ENCODE results near the gene RNF8. TPM values are rescaled to one million over a fixed set of nuclear protein-coding genes. Genes with fewer than 3 reads are reported as not detected.

The RNF8 gene
- total RNA-seq, 2 experiments from 2014 or later: 4.9 to 5.9 TPM

DNA sequence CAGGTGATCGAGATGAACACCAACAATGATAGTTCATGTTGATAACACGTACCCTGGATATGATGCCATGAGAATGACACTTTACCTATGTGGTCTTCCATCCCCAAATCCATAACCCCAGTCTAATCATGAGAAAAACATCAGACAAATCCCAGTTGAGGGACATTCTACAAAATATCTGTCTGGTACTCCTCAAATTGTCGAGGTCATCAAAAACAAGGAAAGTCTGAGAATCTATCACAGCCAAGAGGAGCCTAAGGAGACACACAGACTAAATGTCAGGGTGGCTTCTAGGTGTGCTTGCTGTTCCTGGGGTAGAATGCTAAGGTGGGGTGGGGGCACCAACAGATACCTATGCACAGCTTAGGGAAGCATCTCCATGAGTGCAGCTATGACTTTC is 2.8 kb upstream of the RNF8 start:
- Histone ChIP-seq H3K9me3 (ENCODE audit: control insufficient read depth in 1 of 2, insufficient read depth in 1 of 2, low read length in 2 of 2) (no peaks in the 10 kb centered on the region), H3K27me3 (ENCODE audit: control insufficient read depth in 1 of 2, insufficient read depth in 2 of 2, low read length in 2 of 2) (no peaks in the 10 kb centered on the region), H3K4me1 (ENCODE audit: insufficient read depth, low read length) (peaks cover 14% of the 10 kb centered on the region), H3K27ac (ENCODE audit: low read depth in 1 of 2, low read length in 2 of 2) (no peak overlapping the region), H3K36me3 (ENCODE audit: insufficient read depth, low read length) (no peaks in the 10 kb centered on the region), H3K4me3 (ENCODE audit: low read length) (no peak overlapping the region)
- DNase-seq (no peak), ATAC-seq (ENCODE audit: poor library complexity) (no peak)
- H3K27ac Mint-ChIP-seq: no peak overlapping the region
- H3K9me3 Mint-ChIP-seq: no peaks in the 10 kb centered on the region
- ChIA-PET POLR2A (no interaction called here), CTCF (interaction anchor here (0.6 kb wide), 1 partner anchor 903 kb away, joined by 3 read pairs; no protein-coding TSS in a partner anchor)
- peaks cover 10% of the 10 kb centered on the region for H3K36me3 Mint-ChIP-seq (ENCODE audit: low read depth)
- H3K4me3 Mint-ChIP-seq: no peak overlapping the region
- TF ChIP-seq, protein P1, sequence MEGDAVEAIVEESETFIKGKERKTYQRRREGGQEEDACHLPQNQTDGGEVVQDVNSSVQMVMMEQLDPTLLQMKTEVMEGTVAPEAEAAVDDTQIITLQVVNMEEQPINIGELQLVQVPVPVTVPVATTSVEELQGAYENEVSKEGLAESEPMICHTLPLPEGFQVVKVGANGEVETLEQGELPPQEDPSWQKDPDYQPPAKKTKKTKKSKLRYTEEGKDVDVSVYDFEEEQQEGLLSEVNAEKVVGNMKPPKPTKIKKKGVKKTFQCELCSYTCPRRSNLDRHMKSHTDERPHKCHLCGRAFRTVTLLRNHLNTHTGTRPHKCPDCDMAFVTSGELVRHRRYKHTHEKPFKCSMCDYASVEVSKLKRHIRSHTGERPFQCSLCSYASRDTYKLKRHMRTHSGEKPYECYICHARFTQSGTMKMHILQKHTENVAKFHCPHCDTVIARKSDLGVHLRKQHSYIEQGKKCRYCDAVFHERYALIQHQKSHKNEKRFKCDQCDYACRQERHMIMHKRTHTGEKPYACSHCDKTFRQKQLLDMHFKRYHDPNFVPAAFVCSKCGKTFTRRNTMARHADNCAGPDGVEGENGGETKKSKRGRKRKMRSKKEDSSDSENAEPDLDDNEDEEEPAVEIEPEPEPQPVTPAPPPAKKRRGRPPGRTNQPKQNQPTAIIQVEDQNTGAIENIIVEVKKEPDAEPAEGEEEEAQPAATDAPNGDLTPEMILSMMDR (IDR thresholded peaks at IDR 0.05): no peak
- intact Hi-C loops (cut with DNase I, micrococcal nuclease): no loop called here
- H3K4me1 Mint-ChIP-seq (ENCODE audit: low read depth): peaks cover 26% of the 10 kb centered on the region
- peaks cover 6% of the 10 kb centered on the region for H3K27me3 Mint-ChIP-seq

DNA sequence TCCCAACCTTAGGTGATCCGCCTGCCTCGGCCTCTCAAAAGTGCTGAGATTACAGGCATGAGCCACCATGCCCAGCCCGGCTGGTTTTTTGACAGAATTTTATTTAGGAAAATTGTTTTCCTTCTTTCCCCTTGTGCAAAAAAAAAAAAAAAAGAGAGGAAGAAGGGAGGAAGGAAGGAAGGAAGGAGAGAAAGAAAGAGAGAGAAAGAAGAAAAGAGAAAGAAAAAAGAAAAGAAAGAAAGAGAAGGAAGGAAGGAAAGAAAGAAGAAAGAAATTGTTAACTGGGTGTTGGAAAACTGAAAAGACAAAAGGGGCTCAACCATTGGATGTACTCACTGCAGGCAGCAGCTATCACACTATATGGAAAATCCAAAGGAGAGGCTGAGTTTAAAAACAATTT is 1.4 kb upstream of the RNF8 start:
- H3K4me1 ChIP-seq (ENCODE audit: insufficient read depth, low read length): peaks cover 14% of the 10 kb centered on the region
- Mint-ChIP-seq H3K27ac (no peak overlapping the region), H3K27me3 (peaks cover 6% of the 10 kb centered on the region), H3K4me3 (peak overlapping the region; percentile 71), H3K9me3 (no peaks in the 10 kb centered on the region), H3K4me1 (ENCODE audit: low read depth) (peaks cover 35% of the 10 kb centered on the region), H3K36me3 (ENCODE audit: low read depth) (peaks cover 10% of the 10 kb centered on the region)
- no peak overlapping the region for H3K4me3 ChIP-seq (ENCODE audit: low read length)
- no peaks in the 10 kb centered on the region for H3K27me3 ChIP-seq (ENCODE audit: control insufficient read depth in 1 of 2, insufficient read depth in 2 of 2, low read length in 2 of 2)
- ChIA-PET CTCF (interaction anchor here (1.1 kb wide), 1 partner anchor 27 kb away, joined by 4 read pairs; no protein-coding TSS in a partner anchor), POLR2A (interaction anchor here (2.0 kb wide), 1 partner anchor 95 kb away, joined by 5 read pairs; the partner anchor contains the start of genes TBC1D22B and TMEM217)
- intact Hi-C loops (cut with DNase I, micrococcal nuclease): no loop called here
- H3K36me3 ChIP-seq (ENCODE audit: insufficient read depth, low read length): no peaks in the 10 kb centered on the region
- ATAC-seq (ENCODE audit: poor library complexity) (no peak), DNase-seq (no peak)
- H3K9me3 ChIP-seq (ENCODE audit: control insufficient read depth in 1 of 2, insufficient read depth in 1 of 2, low read length in 2 of 2): no peaks in the 10 kb centered on the region
- no peak overlapping the region for H3K27ac ChIP-seq (ENCODE audit: low read depth in 1 of 2, low read length in 2 of 2)
- TF ChIP-seq, protein P1 (IDR thresholded peaks at IDR 0.05): no peak

DNA sequence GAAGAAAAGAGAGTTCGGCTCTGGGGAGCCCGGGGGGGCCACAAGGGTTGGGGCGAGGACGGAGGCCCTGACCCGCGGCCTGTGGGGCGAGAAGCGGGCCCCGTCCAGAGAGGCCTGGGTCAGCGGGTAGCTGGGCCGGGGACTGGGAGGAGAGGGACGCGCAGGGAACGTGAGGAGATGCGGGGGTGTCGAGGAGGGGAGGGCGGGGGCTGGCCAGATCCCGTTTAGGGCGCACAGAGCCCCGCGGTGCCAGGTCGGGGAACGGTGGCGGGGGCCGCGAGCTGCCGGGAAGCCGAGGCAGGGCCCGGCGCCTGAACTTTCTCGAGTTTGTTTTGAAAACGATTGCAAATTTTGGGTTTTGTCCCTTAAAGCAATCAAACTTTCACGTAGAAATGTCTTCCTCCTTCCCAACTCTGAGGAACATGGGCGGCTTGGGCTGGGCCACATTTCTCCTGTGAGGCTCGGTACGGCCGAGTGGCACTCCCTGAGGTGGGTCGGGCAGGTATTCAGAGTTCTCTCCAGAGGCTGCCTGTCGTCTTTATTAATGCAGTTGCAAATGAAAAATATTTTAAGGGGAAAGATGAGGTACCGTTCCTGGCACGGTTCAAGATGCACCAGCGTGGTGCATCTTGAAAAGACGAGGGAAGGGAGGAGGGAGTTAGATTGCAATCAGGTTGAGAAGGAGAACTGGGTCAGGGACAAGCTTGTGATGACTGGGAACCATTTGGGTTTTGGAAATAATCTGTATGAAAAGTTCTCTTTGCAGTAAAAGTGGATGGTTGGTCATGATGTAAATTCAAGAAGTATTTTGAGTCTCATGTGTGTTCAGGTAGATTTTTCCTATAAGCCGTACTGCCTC is 972 bp downstream of the RNF8 start:
- H3K4me1 ChIP-seq (ENCODE audit: insufficient read depth, low read length): peaks cover 14% of the 10 kb centered on the region
- intact Hi-C loops (cut with DNase I, micrococcal nuclease): no loop called here
- ChIA-PET CTCF (interaction anchor here (0.7 kb wide), 1 partner anchor 29 kb away, joined by 3 read pairs; no protein-coding TSS in a partner anchor), POLR2A (interaction anchor here (0.6 to 2.0 kb wide), 4 partner anchors 78 to 862 kb away, joined by 3 to 7 read pairs (median 4); partner anchors contain the start of genes CMTR1, TBC1D22B and TMEM217)
- H3K9me3 Mint-ChIP-seq: no peaks in the 10 kb centered on the region
- H3K4me3 ChIP-seq (ENCODE audit: low read length): peak overlapping the region; percentile 98
- no peaks in the 10 kb centered on the region for H3K27me3 Mint-ChIP-seq
- DNase-seq: peak in 6 of 14 experiments; percentile 0 to 33 (median 13)
- H3K36me3 Mint-ChIP-seq (ENCODE audit: low read depth): peaks cover 21% of the 10 kb centered on the region
- peaks cover 40% of the 10 kb centered on the region for H3K4me1 Mint-ChIP-seq (ENCODE audit: low read depth)
- H3K36me3 ChIP-seq (ENCODE audit: insufficient read depth, low read length): no peaks in the 10 kb centered on the region
- ATAC-seq (ENCODE audit: poor library complexity): no peak
- H3K27ac ChIP-seq (ENCODE audit: low read depth in 1 of 2, low read length in 2 of 2): no peak overlapping the region
- H3K9me3 ChIP-seq (ENCODE audit: control insufficient read depth in 1 of 2, insufficient read depth in 1 of 2, low read length in 2 of 2): no peaks in the 10 kb centered on the region
- no peaks in the 10 kb centered on the region for H3K27me3 ChIP-seq (ENCODE audit: control insufficient read depth in 1 of 2, insufficient read depth in 2 of 2, low read length in 2 of 2)
- TF ChIP-seq, protein P1 (IDR thresholded peaks at IDR 0.05): no peak
- H3K27ac Mint-ChIP-seq: no peak overlapping the region
- peak overlapping the region; percentile 98 for H3K4me3 Mint-ChIP-seq
